Measurements from ENCODE around the gene MCTP1.

The MCTP1 gene

DNA sequence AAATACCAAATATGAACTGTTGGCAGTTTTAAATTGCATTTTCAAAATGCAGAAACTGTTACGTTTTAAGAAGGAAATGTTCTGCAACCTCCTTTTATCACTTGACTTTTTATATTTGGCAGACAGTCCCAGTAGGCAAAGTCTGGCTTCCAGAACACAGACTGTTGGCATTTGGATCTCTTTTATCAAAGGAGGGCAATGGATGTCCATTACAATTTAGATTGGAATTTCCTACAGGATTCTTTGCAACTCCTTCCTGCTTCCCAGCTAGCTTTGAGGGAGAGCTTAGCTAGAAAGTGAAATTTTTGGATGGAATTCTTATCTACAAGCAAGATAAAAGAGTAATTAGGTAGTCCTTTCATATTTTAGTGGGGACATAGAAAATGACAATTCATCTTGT lies 523.8 kb downstream of the MCTP1 start:
- Histone ChIP-seq H3K9me3 (ENCODE audit: control insufficient read depth, low read length) (no peaks in the 10 kb centered on the region), H3K4me1 (ENCODE audit: control insufficient read depth, insufficient read depth, low read length, poor library complexity, severe bottlenecking) (no peaks in the 10 kb centered on the region), H3K27me3 (replicated peaks; ENCODE audit: control insufficient read depth, insufficient read depth, low read length, poor library complexity, severe bottlenecking) (peaks cover 3% of the 10 kb centered on the region), H3K36me3 (ENCODE audit: control insufficient read depth, insufficient read depth, low read length) (no peaks in the 10 kb centered on the region), H3K27ac (ENCODE audit: insufficient read depth, low read length, poor library complexity, severe bottlenecking) (no peak overlapping the region), H3K4me3 (ENCODE audit: insufficient read depth, low read depth, low read length, poor library complexity, severe bottlenecking) (no peak overlapping the region)
- no peak for DNase-seq

DNA sequence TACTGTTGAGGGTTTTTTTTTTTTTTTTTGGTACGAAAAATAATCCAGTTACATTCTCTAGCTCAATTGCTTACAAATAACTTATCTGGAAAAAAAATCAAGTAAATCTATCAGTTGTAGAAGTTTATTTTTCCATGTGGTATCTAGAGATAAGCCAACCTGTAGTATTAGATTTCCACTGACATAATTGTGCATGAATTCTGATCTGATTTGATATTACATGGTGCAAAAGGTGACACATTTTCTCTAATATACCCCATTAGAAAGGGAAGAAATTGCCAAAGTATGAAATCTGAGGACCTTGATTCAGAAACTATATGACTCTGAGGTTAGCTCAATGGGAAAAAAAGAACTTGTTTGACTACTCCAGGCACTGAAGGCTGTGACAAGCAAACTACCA lies 524.9 kb downstream of the MCTP1 start:
- H3K4me1 ChIP-seq (ENCODE audit: control insufficient read depth, insufficient read depth, low read length, poor library complexity, severe bottlenecking), result no peaks in the 10 kb centered on the region
- peaks cover 3% of the 10 kb centered on the region for H3K27me3 ChIP-seq (replicated peaks; ENCODE audit: control insufficient read depth, insufficient read depth, low read length, poor library complexity, severe bottlenecking)
- no peak for DNase-seq
- H3K4me3 ChIP-seq (ENCODE audit: insufficient read depth, low read depth, low read length, poor library complexity, severe bottlenecking), result no peak overlapping the region
- no peak overlapping the region for H3K27ac ChIP-seq (ENCODE audit: insufficient read depth, low read length, poor library complexity, severe bottlenecking)
- no peaks in the 10 kb centered on the region for H3K36me3 ChIP-seq (ENCODE audit: control insufficient read depth, insufficient read depth, low read length)
- H3K9me3 ChIP-seq (ENCODE audit: control insufficient read depth, low read length), result no peaks in the 10 kb centered on the region

DNA sequence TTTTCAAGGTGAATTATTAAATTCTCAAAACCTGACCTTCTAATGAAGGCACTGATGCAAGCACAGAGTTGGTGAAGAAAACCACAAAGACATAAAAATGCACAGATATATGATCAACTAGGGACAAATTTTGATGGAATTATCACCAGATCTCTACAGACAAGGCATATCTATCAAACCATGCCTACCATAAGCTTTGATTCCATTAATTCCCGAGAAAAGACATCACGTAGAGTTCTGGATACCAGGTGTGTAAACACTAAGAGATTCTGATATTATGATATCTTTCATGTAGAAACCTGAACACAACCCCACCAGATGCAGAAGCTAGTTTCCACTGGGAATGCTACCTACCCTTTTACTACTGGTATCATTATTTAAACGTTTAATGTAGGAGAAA lies 525.9 kb downstream of the MCTP1 start:
- no peaks in the 10 kb centered on the region for H3K4me1 ChIP-seq (ENCODE audit: control insufficient read depth, insufficient read depth, low read length, poor library complexity, severe bottlenecking)
- H3K27me3 ChIP-seq (replicated peaks; ENCODE audit: control insufficient read depth, insufficient read depth, low read length, poor library complexity, severe bottlenecking), result peaks cover 3% of the 10 kb centered on the region
- H3K4me3 ChIP-seq (ENCODE audit: insufficient read depth, low read depth, low read length, poor library complexity, severe bottlenecking), result no peak overlapping the region
- no peak overlapping the region for H3K27ac ChIP-seq (ENCODE audit: insufficient read depth, low read length, poor library complexity, severe bottlenecking)
- H3K36me3 ChIP-seq (ENCODE audit: control insufficient read depth, insufficient read depth, low read length), result no peaks in the 10 kb centered on the region
- no peaks in the 10 kb centered on the region for H3K9me3 ChIP-seq (ENCODE audit: control insufficient read depth, low read length)
- DNase-seq, result no peak

DNA sequence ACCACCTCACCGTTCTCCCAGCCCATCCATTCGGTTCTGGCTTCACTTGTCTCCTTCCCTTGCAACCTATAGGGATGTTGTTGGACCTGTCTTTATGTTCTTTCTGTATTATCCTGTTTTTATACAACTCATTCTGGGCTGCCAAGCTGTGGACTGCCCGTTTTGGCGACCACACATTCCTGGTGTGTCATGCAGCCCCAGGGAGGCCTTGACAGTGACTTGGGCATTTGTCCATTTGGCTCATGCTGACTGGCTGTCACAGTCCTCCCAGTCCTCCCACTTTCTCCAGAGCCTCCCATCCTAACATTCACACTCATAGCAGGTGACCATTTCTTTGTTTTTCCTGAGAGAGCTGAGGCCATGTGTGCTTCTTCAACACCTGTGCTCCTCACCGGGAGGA lies 530.1 kb downstream of the MCTP1 start:
- Histone ChIP-seq H3K36me3 (ENCODE audit: control insufficient read depth, insufficient read depth, low read length) (no peaks in the 10 kb centered on the region), H3K4me1 (ENCODE audit: control insufficient read depth, insufficient read depth, low read length, poor library complexity, severe bottlenecking) (no peaks in the 10 kb centered on the region), H3K4me3 (ENCODE audit: insufficient read depth, low read depth, low read length, poor library complexity, severe bottlenecking) (no peak overlapping the region), H3K27me3 (replicated peaks; ENCODE audit: control insufficient read depth, insufficient read depth, low read length, poor library complexity, severe bottlenecking) (peaks cover 3% of the 10 kb centered on the region), H3K9me3 (ENCODE audit: control insufficient read depth, low read length) (no peaks in the 10 kb centered on the region), H3K27ac (ENCODE audit: insufficient read depth, low read length, poor library complexity, severe bottlenecking) (no peak overlapping the region)
- no peak for DNase-seq

DNA sequence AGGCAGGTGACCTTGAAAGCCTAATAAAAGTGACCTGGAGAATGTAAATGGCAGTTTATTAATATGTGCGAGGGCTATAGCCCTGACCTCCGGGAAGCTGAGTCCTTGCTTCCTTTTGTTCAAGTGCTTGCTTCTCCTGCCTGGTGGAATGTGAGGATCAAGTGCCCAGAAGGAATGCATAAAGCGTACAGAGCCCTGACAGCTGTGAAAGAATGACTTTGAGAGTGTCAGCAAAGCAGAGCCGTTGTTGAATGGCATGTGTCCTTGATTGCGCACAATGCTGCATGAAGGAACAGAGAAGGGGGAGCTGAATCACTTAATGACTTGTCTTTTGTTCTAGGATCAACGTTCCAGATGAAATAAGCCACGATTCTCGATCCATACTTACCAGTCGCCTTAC lies 533.4 kb downstream of the MCTP1 start:
- no peak for DNase-seq
- Histone ChIP-seq H3K9me3 (ENCODE audit: control insufficient read depth, low read length) (no peaks in the 10 kb centered on the region), H3K4me3 (ENCODE audit: insufficient read depth, low read depth, low read length, poor library complexity, severe bottlenecking) (no peak overlapping the region), H3K27me3 (replicated peaks; ENCODE audit: control insufficient read depth, insufficient read depth, low read length, poor library complexity, severe bottlenecking) (peaks cover 2% of the 10 kb centered on the region), H3K36me3 (ENCODE audit: control insufficient read depth, insufficient read depth, low read length) (no peaks in the 10 kb centered on the region), H3K27ac (ENCODE audit: insufficient read depth, low read length, poor library complexity, severe bottlenecking) (no peak overlapping the region), H3K4me1 (ENCODE audit: control insufficient read depth, insufficient read depth, low read length, poor library complexity, severe bottlenecking) (no peaks in the 10 kb centered on the region)

DNA sequence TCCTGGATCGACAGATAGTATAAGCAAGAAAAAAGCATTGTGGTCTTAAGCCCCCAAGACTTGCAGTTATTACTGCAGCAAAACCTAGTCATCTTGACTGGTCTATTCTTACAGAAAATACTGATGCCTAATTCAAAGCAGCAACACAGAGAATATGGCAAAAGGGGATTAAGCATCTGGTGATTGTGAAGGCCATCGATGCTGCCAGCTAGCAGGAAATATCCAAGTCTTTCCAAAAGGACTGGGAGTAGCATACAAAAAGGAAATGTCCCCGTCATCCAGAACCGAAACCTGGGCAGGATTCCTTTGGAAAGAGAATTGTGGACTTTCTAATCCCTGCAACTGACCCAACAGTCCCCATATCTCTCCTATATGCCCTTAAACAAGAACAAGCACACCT lies 534.2 kb downstream of the MCTP1 start:
- H3K4me3 ChIP-seq (ENCODE audit: insufficient read depth, low read depth, low read length, poor library complexity, severe bottlenecking), result no peak overlapping the region
- no peaks in the 10 kb centered on the region for H3K27me3 ChIP-seq (replicated peaks; ENCODE audit: control insufficient read depth, insufficient read depth, low read length, poor library complexity, severe bottlenecking)
- no peaks in the 10 kb centered on the region for H3K9me3 ChIP-seq (ENCODE audit: control insufficient read depth, low read length)
- no peak overlapping the region for H3K27ac ChIP-seq (ENCODE audit: insufficient read depth, low read length, poor library complexity, severe bottlenecking)
- H3K36me3 ChIP-seq (ENCODE audit: control insufficient read depth, insufficient read depth, low read length), result no peaks in the 10 kb centered on the region
- H3K4me1 ChIP-seq (ENCODE audit: control insufficient read depth, insufficient read depth, low read length, poor library complexity, severe bottlenecking), result no peaks in the 10 kb centered on the region
- DNase-seq, result no peak

DNA sequence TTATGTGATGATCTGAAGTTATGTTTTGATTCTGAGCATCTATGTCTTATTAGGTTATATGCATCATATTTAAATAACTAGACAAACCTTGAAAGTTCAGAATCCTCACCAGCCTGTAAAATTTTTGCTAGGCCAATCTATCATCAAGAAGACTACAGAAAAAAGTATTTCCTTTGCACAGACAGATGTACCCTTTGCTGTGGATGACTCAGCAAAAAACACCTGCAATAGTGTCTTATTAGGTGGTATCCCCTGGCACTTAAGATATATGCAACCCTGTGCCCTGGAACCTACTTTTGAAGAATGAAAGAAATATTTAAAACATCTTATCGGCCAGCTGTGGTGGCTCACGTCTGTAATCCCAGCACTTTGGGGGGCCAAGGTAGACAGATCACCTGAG lies 535.9 kb downstream of the MCTP1 start:
- Histone ChIP-seq H3K9me3 (ENCODE audit: control insufficient read depth, low read length) (no peaks in the 10 kb centered on the region), H3K27me3 (replicated peaks; ENCODE audit: control insufficient read depth, insufficient read depth, low read length, poor library complexity, severe bottlenecking) (no peaks in the 10 kb centered on the region), H3K4me3 (ENCODE audit: insufficient read depth, low read depth, low read length, poor library complexity, severe bottlenecking) (no peak overlapping the region), H3K36me3 (ENCODE audit: control insufficient read depth, insufficient read depth, low read length) (no peaks in the 10 kb centered on the region), H3K4me1 (ENCODE audit: control insufficient read depth, insufficient read depth, low read length, poor library complexity, severe bottlenecking) (no peaks in the 10 kb centered on the region), H3K27ac (ENCODE audit: insufficient read depth, low read length, poor library complexity, severe bottlenecking) (no peak overlapping the region)
- no peak for DNase-seq

DNA sequence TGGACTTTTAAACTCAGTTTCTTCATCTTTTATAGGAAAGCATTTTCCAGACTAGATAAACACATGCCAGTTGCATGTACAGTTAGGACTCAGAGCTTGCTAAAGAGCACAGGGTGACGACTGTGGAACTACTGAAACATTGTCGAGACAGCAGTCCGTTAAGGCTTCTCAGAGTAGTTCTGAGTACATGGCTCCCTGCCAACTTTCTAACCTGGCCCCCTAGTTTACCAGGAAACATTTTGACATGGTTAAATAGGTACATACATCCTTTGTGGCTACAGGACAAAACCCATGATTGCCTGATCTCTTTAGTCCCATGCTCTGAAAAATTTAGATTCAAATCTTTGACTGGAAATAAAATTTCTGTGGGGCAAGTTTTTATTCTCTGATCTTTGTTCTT lies 536.7 kb downstream of the MCTP1 start:
- Histone ChIP-seq H3K4me1 (ENCODE audit: control insufficient read depth, insufficient read depth, low read length, poor library complexity, severe bottlenecking) (no peaks in the 10 kb centered on the region), H3K9me3 (ENCODE audit: control insufficient read depth, low read length) (no peaks in the 10 kb centered on the region), H3K36me3 (ENCODE audit: control insufficient read depth, insufficient read depth, low read length) (no peaks in the 10 kb centered on the region), H3K27me3 (replicated peaks; ENCODE audit: control insufficient read depth, insufficient read depth, low read length, poor library complexity, severe bottlenecking) (no peaks in the 10 kb centered on the region), H3K27ac (ENCODE audit: insufficient read depth, low read length, poor library complexity, severe bottlenecking) (no peak overlapping the region), H3K4me3 (ENCODE audit: insufficient read depth, low read depth, low read length, poor library complexity, severe bottlenecking) (no peak overlapping the region)
- no peak for DNase-seq

DNA sequence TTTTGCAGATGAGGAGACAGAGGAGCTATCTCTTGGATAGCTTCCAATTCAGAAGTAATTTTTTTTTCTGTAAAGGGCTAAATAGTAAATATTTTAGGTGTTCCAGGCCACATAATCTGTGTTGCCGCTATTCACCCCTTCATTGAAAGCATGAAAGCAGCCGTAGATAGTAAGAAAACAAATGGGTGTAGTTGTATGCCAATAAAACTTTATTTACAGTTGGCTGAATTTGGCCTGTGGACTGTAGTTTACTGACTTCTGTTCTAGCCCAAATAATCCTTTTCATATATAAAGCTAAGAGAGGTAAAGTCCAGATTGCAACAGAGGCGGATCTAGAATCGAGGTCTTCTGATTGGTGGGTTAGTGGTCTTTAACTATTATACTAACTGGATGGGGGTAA lies 537.5 kb downstream of the MCTP1 start:
- Histone ChIP-seq H3K36me3 (ENCODE audit: control insufficient read depth, insufficient read depth, low read length) (no peaks in the 10 kb centered on the region), H3K27ac (ENCODE audit: insufficient read depth, low read length, poor library complexity, severe bottlenecking) (no peak overlapping the region), H3K4me1 (ENCODE audit: control insufficient read depth, insufficient read depth, low read length, poor library complexity, severe bottlenecking) (no peaks in the 10 kb centered on the region), H3K9me3 (ENCODE audit: control insufficient read depth, low read length) (no peaks in the 10 kb centered on the region), H3K4me3 (ENCODE audit: insufficient read depth, low read depth, low read length, poor library complexity, severe bottlenecking) (no peak overlapping the region), H3K27me3 (replicated peaks; ENCODE audit: control insufficient read depth, insufficient read depth, low read length, poor library complexity, severe bottlenecking) (no peaks in the 10 kb centered on the region)
- no peak for DNase-seq

DNA sequence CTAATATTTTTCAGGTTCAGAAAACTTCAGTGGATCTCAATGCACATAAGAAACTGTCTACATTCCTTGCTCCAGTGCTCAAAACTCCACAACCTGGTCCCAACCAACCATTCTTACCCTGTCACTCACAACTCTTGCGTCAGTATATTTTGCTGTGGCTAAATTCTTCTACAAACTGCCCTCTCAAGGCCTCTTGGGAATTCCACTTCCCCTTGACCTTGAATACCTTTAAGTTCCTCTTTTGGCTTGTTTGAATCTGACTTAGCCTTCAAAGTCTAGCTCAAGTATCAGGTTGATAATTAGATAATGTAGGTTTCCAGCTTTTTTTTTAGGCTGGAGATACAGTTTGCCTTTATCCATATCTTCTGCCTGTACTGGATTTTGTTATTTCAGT lies 538.2 kb downstream of the MCTP1 start:
- no peak overlapping the region for H3K27ac ChIP-seq (ENCODE audit: insufficient read depth, low read length, poor library complexity, severe bottlenecking)
- DNase-seq, result no peak
- H3K36me3 ChIP-seq (ENCODE audit: control insufficient read depth, insufficient read depth, low read length), result no peaks in the 10 kb centered on the region
- no peaks in the 10 kb centered on the region for H3K9me3 ChIP-seq (ENCODE audit: control insufficient read depth, low read length)
- no peaks in the 10 kb centered on the region for H3K4me1 ChIP-seq (ENCODE audit: control insufficient read depth, insufficient read depth, low read length, poor library complexity, severe bottlenecking)
- no peaks in the 10 kb centered on the region for H3K27me3 ChIP-seq (replicated peaks; ENCODE audit: control insufficient read depth, insufficient read depth, low read length, poor library complexity, severe bottlenecking)
- no peak overlapping the region for H3K4me3 ChIP-seq (ENCODE audit: insufficient read depth, low read depth, low read length, poor library complexity, severe bottlenecking)

Data from effector memory CD4-positive, alpha-beta T cell (primary cell).